Astrocyte of the hippocampus (primary cell): ENCODE measurements around the gene LAMA3.

Experiments
- DNase-seq: peaks from one replicate; pipeline ENCODE4 v3.0.0; 2011; ENCODE audit warnings: low read depth, low spot score

LAMA3 gene

GRCh38 chr18:23902396-23902795 is 213.1 kb downstream of the LAMA3 start:
- no peak for DNase-seq

GRCh38 chr18:23903971-23904370 is 214.7 kb downstream of the LAMA3 start:
- DNase-seq: no peak

GRCh38 chr18:23906658-23907057 is 217.4 kb downstream of the LAMA3 start:
- DNase-seq: no peak

DNA sequence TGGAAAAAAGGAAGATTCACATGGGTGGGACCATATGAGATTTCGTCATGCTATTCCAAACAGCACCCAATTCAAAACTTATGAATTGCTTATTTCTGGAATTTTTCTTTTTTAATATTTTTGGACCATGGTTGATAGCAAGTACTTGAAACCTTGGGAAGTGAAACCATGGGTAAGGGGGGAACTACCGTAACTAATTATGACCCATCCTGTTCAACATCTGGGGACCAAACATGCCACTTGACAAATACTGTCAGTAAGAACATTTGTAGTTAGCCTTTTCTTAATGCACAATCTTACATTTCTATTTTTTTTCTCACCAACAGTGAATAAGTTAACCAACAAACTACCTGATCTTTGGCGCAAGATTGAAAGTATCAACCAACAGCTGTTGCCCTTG is 219.6 kb downstream of the LAMA3 start:
- DNase-seq: no peak

DNA sequence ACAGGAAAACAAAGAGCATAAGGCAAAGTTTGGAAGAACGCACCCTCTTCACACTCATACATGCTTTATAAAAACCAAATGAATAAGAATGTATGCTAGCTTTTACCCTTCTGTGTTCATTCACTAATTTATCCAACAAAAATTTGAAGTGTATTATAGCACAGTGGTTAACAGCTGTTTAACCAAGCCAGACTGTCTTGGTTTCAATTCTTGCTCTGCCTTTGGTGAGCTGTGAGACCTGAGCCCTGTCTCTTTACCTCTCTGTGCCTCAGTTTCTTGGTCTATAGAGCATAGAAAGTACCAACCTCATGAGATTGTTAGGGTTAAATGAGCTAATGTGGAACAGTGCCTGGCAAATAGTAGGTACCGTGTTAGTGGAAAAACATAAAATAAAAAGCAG is 220.8 kb downstream of the LAMA3 start:
- no peak for DNase-seq

DNA sequence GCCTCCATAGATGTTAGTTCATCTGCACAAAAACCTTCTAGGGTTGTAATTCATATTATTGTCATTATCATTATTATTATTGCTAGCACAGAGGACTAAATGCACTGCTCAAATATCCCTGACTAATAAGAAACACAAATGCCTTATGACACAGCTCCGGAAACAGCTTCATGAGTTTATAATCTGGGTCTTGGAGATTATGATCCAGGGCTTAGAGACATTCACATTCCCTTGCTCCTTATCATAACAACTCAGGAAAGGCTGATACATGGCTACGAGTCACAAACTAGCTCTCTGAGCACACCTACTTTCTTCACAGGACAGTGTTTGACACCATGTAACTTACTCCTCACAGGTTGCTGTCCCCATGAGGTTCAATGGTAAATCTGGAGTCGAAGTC is 223.1 kb downstream of the LAMA3 start:
- no peak for DNase-seq

DNA sequence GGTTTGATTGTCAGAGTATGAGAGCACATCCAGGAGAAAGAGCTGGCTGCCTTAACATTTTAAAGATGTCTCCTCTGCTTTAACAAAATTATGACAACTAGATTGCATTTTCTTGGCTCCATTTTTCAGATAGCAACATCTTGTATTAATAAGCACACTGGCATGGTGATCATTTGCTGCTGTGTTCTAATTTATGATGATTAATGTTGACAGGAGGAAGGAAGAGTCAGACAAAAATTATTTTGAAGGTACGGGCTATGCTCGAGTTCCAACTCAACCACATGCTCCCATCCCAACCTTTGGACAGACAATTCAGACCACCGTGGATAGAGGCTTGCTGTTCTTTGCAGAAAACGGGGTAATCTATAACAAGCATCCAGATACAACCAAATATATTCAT is 227.1 kb downstream of the LAMA3 start:
- DNase-seq: no peak

- DNase-seq: peak; percentile 80
Measured at GRCh38 chr18:23918395-23919032, 229.3 kb downstream of the LAMA3 start.

- no peak for DNase-seq
Measured at GRCh38 chr18:23920054-23920453, 230.8 kb downstream of the LAMA3 start.

GRCh38 chr18:23921716-23922285 is 232.5 kb downstream of the LAMA3 start:
- DNase-seq: no peak

DNA sequence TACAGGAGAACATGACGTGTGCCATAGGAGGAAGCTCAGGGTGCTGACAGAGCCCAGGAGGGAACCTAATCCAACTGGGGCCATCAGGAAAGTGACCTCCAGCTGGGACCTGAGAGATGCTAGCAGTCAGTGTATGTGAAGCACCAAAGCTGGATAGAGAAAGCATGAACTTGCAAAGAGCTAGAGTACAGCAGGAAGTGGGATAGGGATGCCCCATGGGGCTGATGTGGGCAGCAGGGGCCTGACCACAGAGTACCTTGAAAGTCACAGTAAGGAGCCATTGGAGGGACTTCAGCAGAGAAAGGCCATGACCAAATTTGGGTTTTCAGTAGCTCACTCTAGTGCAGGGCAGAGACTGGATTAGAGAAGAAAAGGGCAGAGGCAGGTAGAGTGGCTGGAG is 233.7 kb downstream of the LAMA3 start:
- DNase-seq: no peak

DNA sequence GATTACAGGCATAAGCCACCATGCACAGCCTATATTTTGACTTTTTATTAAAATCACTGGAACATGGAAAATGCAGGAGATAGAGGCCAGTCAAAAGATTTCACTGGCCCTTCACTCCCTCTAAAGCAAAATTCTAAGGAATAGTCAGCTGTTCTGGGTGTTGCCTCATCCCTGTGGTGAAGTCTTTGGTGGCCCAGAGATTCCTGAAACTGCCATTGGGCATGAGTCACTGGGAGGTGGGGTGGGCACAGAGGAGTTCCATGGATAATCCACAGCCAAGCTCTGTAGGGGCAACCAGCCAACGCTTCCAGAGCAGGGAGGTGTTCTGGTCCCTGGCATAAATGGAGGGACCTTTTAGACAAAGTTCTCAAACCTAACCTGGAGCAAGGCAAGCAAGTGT is 235.6 kb downstream of the LAMA3 start:
- peak; percentile 82 for DNase-seq

DNA sequence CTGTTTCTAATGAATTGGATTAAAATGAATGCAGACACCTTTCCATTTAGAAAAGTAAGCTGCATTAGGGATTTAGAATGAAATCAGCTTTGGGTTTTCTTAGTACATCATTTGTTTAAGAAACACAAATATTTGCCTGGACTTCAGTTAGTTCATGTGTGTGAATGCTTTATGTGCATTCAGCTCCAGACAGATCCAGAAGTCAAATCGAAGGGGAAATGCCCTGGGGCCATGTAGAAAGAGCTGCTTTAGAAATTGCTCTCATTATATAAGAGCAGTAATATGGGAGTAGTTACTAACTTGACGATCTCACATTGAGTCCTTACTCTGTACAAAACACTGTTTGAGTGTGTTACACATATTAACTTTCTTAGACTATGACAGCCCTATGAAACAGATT is 237.3 kb downstream of the LAMA3 start:
- DNase-seq: no peak

DNA sequence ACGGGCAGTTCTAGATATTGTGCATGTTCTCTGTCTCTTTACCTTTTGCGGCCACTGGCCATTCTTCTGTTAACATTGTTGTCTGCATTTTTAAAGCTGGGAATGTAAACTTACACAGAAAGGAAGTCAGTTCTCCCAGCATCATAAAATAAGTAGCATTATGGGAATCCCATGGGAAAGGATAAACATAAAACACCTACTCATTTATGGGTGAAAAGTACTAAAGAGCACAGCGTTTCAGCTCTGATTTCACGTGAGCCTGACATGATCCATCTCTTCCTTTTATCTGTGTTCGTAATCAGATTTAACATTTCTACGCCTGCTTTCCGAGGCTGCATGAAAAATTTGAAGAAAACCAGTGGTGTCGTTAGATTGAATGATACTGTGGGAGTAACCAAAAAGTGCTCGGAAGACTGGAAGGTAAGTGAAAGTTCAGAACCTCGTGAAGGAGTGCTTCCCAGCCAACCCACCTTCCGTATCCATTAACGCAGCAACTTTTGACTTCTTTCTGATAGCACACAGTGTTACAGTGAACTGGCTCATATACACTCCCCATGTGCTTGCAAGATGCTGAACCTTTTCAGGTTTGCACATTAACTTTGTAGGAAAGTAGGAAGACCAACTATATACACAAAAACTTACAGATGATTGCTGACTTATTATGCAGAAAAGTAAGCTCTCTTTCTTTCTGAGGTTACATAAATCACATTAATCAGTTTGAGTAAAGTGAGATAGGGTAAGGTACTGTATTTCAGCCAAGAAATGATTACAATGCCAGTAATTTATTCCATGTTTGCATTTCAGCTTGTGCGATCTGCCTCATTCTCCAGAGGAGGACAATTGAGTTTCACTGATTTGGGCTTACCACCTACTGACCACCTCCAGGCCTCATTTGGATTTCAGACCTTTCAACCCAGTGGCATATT is 238.8 kb downstream of the LAMA3 start:
- no peak for DNase-seq

DNA sequence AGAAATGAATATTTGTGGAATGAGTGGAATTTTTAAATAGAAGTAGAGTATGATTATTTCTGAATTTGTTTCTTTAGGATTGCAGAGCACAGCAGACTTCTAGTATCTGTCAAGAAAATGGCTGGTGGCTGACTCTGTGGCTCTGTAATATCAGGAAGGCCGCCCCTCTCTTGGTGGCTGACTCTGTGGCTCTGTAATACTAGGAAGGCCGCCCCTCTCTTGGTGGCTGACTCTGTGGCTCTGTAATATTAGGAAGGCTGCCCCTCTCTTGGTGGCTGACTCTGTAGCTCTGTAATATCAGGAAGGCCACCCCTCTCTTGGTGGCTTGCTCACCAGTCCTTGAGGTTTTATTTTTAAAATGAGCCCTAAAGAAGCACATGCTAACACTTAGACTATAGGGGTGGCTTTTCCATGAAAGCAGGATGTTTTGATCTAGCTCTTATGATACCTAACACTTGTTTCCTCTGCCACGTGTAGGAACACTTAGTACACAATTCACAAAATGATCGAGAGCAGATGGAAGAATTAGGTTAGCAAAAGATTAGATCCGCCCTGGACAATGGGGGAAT is 240.2 kb downstream of the LAMA3 start:
- no peak for DNase-seq

- no peak for DNase-seq
Measured at GRCh38 chr18:23930002-23930401, 240.7 kb downstream of the LAMA3 start.

- no peak for DNase-seq
Measured at GRCh38 chr18:23932385-23933067, 243.3 kb downstream of the LAMA3 start.

DNA sequence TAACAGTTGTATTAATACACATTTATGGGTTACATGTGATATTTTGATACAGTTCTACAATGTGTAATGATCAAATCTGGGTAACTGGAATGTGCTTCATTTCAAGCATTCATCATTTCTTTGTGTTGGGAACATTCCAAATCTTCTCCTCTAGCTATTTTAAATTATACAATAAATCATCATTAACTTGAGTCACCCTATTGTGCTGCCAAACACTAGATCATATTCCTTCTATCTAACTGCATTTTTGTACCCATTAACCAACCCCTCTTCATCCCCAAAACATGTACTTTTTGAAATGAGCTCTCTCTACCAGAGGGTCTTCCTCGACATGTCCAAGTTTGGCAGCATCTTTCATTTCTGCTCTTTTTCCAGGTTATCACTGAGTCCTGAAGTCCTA is 244.2 kb downstream of the LAMA3 start:
- no peak for DNase-seq

DNA sequence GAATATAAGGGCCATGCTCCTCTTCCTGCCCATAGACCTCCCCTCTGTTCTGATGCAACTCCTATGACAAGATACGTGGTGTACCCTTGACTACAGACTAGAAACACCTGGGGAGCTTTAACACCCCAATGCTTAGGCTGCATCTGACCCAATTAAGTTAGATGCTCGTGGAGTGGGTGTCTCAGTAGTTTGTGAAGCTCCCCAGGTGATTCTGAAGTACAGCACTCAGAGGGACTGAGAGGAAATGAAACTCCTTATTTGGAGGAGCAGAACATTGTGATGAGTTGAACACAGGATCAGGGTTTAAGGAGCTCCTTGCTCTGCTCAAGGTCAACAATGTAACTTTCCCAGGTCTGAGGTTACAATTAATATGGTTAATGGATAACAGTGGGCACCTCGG is 245.0 kb downstream of the LAMA3 start:
- no peak for DNase-seq

DNA sequence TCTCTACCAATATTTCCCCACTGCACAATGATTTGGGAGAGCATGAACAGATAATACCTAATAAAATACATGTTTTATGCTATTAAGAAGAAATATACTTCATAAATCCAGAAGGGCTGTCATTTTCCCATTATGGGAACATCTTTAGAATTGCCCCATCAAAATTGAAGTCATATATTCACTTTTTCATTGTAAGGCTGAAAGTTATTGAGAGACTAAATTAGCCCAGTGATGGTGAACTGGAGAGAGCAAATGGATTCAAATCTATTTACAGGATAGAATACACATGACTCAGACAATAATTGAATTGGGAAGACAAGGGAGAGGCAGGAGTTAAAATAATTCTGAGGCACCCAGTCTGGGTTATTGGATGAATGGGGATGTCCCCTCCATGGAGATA is 245.6 kb downstream of the LAMA3 start:
- DNase-seq: no peak

DNA sequence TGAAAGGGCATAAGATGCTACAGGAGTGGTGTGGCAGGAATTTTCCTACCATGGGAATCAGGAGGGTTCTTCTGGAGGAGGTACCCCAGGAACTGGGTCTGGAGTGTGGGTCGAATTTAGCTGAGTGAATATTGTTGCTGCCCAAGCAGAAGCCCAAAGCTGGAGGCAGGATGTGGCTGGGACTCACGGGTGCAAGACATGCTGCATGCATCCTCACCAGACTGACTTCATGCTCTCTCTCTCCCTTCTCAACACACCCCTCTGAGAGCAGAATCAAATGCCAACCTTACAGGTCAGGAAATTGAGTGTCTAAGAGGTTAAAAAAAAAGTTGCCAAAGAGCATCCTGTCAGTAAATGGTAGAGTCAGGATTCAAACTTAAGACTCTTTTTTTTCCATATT is 246.6 kb downstream of the LAMA3 start:
- no peak for DNase-seq

DNA sequence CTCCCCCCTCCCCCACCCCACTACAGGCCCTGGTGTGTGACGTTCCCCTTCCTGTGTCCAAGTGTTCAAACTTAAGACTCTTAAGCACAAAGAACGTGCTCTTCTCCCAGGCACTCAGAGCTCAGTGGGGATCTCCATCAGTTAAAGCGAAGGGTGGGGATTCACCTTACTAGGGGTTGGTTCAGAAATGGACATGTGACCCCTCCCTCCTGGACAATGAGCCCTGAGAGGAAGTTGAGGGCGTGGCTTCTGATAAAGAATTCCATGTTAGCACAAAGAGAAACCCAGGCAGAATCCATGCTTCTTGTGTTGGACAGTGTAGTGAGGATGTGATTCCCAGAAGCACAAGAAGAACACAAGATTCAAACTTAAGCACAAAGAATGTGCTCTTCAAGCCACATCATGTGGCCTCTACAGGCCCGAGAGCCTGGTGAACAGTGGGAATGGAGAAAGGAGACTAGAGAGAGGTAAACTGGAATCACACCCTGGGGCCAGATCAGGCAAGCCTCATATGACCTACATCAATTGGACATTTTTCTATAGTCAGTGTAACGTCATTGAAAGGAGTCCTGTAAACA is 247.2 kb downstream of the LAMA3 start:
- no peak for DNase-seq
